Epithelial cell of proximal tubule (primary cell): ENCODE data around the gene ITPR2. TPM values are rescaled to one million over a fixed set of nuclear protein-coding genes. Genes with fewer than 3 reads are reported as not detected.
"Not testable (repeated sequence)": the region's sequence is repeated elsewhere in the genome, so short reads cannot be mapped to it uniquely, and the experiment has no call there.

Source experiments
- DNase-seq: peaks from one replicate; pipeline ENCODE4 v3.0.0-alpha.2; 2011; ENCODE audit warnings: low read depth
- H3K4me3 ChIP-seq: 2 replicates; pipeline ENCODE4 v1.5.1; 2011; ENCODE audit warnings: low read depth, mild to moderate bottlenecking, low read length
- total RNA-seq: library from RNA; depleted of rRNA; stranded (reverse); fragments of >200 nt; gene quantifications from 2 replicates; pipeline ENCODE4 v1.2.3, GENCODE V29; 2015
- TF ChIP-seq, protein P1 (sequence below): conservative IDR thresholded peaks from 2 replicates; pipeline ENCODE4 v1.5.1; 2012; ENCODE audit warnings: low read depth, mild to moderate bottlenecking, low read length

Gene ITPR2
- total RNA-seq, 1 donor from 2014 or later = 13.5 TPM

DNA sequence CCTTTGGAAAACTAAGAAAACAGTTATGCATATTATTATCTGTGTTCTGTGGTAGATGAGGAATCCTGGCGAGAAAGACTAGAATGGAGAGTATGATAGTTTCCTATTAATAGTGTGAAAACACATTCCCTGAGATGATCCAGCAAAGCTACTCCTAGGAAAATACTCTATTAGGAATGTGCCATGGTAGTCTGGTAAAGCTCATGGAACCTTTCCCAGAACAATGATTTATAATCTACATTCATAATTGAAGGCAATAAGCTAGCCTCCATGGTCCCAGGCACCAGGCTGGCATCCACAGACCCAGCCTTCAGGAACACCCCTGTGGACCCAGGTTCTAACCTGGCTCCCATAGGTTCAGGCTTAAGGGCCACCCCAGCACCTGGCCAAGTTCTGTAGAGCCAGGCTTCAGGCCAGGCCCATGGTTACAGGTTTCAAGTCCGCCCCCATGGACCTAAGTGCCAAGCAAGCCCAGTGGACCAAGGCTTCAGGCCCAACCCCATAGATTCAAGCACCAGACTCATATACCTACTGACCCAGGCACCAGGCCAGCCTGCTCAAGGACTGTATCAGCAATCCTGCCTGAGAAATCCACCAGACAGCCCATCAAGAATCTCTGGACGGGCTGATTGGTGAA, 72.2 kb downstream of the ITPR2 start:
- H3K4me3 ChIP-seq = no peak overlapping the region
- no peak for DNase-seq
- TF ChIP-seq, protein P1, sequence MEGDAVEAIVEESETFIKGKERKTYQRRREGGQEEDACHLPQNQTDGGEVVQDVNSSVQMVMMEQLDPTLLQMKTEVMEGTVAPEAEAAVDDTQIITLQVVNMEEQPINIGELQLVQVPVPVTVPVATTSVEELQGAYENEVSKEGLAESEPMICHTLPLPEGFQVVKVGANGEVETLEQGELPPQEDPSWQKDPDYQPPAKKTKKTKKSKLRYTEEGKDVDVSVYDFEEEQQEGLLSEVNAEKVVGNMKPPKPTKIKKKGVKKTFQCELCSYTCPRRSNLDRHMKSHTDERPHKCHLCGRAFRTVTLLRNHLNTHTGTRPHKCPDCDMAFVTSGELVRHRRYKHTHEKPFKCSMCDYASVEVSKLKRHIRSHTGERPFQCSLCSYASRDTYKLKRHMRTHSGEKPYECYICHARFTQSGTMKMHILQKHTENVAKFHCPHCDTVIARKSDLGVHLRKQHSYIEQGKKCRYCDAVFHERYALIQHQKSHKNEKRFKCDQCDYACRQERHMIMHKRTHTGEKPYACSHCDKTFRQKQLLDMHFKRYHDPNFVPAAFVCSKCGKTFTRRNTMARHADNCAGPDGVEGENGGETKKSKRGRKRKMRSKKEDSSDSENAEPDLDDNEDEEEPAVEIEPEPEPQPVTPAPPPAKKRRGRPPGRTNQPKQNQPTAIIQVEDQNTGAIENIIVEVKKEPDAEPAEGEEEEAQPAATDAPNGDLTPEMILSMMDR = no peak

DNA sequence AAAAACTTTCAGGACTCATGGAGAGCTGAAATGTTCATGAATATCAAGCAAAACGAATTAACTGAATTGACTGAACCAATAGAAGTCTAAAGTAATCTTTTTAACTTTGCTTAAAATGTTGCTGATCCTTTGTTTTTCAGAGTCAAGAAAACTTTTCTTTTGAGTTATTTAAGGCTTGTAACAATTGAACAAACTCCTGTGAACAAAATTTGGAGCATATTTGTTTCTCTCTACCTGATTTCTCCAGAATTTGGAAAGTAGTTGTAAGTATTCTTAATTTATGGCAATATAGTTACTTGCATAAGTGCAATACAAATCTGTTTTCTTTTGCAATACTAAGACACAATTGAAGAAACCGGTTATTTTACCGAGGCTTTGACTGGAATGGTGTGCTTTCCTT, 77.6 kb downstream of the ITPR2 start:
- not testable (repeated sequence) for DNase-seq, H3K4me3 ChIP-seq

DNA sequence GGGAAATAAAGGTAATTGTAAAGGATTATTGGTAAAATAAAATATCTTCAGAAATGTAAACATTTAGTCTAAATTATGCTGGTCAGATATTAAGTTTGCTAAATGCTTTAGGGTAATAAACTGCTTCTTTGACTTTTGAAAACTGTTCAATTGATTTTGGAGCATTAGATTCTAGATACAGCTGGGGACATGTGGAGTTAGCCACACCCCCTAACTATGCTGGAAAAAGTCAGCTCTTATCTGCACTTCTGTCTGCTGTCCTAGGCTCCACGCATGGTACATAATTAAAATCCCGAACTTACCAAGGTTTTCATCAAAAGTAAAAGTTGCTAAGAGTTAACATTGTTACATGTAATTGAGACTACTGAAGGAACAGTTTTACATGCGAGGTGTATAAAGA, 78.8 kb downstream of the ITPR2 start:
- H3K4me3 ChIP-seq = no peak overlapping the region
- TF ChIP-seq, protein P1 = no peak

DNA sequence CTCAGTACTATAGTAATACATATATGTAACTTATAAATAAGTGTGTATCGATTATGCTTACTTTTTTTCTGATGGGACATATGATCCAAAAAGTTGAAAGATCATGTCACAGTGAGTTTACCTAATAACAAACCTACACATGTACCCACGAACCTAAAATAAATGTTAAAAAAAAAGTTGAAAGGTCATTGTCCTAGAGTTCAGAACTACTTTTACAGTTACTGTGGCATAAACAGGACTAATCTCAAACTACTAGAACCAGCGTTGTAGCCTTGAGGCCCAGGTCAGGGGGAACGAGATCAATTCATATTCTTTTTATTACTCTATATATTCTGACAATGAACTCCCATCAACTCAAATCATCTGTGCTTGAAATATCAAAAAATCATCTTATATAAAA, 81.8 kb downstream of the ITPR2 start:
- H3K4me3 ChIP-seq = no peak overlapping the region
- DNase-seq = no peak
- TF ChIP-seq, protein P1 = no peak

More for the DNA sequence above, 78.8 kb downstream of the ITPR2 start:
- DNase-seq = no peak

DNA sequence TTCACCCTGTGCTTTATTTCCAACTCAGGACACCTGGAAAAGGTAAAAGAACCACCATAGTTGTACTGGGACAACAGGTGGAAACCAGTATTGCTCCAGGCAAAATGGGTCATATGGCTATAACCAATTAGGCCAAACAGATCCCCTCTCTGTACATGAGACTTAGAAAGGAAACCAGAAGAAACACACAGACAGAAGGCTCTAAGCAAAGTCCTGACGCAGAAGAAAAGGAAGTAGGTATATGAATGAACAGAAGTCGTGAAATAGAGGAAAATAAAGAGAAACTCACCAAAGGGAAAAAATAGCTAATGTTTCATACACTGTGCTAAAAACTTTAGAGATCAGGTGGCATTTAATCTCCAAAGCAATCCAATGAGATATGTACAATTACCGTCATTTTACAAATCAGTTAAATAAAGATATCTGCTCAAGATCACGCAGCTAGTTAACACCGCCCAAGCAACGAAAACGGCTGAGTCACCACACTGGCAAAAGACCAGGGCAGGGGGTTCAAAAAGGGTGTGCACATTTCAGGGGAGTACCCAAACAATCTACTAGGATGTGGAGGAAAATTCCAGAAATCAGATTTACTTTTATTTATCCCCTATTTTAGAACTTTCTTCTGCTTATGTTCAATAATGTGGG, 82.3 kb downstream of the ITPR2 start:
- no peak overlapping the region for H3K4me3 ChIP-seq
- TF ChIP-seq, protein P1 = no peak
- DNase-seq = no peak

DNA sequence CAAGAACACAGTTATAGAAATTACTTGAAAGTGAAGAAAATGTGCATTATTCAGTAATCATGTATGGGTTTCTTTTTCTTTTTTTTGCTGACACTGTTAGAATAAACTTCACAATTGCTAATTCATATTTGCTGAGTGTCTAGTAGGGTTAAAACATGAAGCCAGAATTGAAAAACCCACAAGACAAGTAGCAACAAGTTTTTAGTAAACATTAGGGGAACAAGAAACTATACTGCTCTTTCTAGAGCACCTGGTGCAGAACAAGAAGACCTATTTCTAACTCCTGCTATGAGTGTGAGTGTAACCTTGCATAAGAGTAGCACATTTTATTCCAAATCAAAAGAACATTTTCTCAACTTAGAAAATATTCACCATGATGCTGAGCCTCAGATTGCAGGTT, 83.2 kb downstream of the ITPR2 start:
- H3K4me3 ChIP-seq = no peak overlapping the region
- DNase-seq = no peak
- TF ChIP-seq, protein P1 = no peak

DNA sequence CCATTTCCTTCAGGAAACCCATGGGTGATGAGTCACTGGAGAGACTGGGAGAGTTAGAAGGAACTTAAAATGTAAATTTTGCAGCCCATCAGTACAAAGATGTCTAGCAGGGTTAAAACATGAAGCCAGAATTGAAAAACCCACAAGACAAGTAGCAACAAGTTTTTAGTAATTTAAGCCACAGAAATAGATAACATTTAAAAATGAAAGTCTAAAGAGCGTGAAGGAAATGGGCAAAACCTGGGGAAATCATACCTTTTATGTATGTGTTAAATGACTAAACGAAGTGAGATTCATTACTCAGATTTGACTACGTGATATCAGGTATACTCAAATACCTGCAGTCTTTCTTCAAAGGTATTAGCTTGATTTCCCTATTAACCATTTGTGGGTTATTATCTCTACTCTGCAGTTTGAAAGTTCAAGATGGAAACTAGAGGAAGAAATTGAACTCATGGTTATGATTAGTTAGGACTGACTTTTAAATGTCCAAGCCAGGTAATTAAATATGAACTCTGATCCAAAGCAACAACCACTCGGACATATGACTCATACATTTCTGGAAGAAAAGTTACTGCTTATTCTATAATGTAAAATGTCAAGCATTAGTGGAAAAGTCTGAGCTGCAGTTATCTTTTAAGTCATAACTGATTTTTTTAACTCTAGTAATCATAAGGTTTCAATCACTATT, 84.1 kb downstream of the ITPR2 start:
- DNase-seq = no peak
- H3K4me3 ChIP-seq = no peak overlapping the region
- TF ChIP-seq, protein P1 = no peak
